Measurements from ENCODE around the gene DHX35. TPM values are rescaled to one million over a fixed set of nuclear protein-coding genes. Genes with fewer than 3 reads are reported as not detected.

DHX35 gene
- total and polyA plus RNA-seq, 5 donors, result 11.6 to 27.5 (median 21.2) TPM

DNA sequence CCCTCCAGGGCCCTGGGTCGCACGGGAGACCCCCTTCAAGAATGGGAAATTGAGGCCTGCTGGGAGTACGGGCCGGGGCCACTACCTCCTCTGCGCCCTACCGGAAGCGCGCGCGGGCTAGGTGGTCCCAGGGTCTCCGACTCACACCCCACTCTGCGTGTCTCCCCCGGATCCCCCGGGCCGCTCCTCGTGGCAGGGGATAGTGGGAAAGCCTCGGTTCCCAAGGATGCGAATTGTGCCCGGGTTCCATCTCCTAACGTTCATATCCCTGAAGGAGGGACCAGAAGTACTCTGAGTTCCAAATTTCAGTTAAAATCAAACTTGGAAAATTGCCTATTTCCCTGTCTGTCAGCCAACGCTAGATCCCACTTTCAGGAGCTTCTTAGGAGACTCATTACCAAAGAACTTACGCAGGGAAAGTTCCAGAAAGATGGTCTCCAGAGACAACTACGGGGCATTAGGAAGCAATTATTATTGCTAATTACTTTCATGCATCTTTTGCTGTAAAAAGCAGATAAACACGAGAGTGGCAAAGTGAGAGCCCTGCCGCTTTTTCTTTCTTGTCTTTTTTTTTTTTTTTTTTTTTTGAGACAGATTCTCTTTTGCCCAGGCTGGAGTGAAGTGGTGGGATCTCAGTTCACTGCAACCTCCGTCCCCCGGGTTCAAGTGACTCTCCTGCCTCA lies 35.1 kb upstream of the DHX35 start:
- intact Hi-C loops (cut with DNase I), result loop anchor here in 3 of 4 donors (5.0 kb wide), 1 partner anchor 120 kb away; no protein-coding TSS in a partner anchor
- H3K4me3 ChIP-seq (ENCODE audit: low read length), result peak overlapping the region; percentile 59
- DNase-seq, result peak in 1 of 3 donors; percentile 60
- ATAC-seq, result no peak
- peaks cover 2% of the 10 kb centered on the region for H3K4me1 ChIP-seq (ENCODE audit: control insufficient read depth, insufficient read depth, low read length)
- H3K9me3 ChIP-seq (ENCODE audit: control insufficient read depth, low read length), result no peaks in the 10 kb centered on the region
- H3K27me3 ChIP-seq (ENCODE audit: control insufficient read depth, insufficient read depth), result no peaks in the 10 kb centered on the region
- H3K27ac ChIP-seq (ENCODE audit: low read length), result no peak overlapping the region
- WGBS, result 8% methylated on average over 27 of the region's 27 CpGs

- H3K9me3 ChIP-seq (ENCODE audit: control insufficient read depth, low read length), result no peaks in the 10 kb centered on the region
- intact Hi-C loops (cut with DNase I), result loop anchor here in 3 of 4 donors (5.0 kb wide), 1 partner anchor 119 kb away; no protein-coding TSS in a partner anchor
- DNase-seq (no peak), ATAC-seq (no peak)
- 66% methylated on average over 5 of the region's 5 CpGs for WGBS
- H3K27ac ChIP-seq (ENCODE audit: low read length), result no peak overlapping the region
- peaks cover 2% of the 10 kb centered on the region for H3K4me1 ChIP-seq (ENCODE audit: control insufficient read depth, insufficient read depth, low read length)
- H3K27me3 ChIP-seq (ENCODE audit: control insufficient read depth, insufficient read depth), result no peaks in the 10 kb centered on the region
- H3K4me3 ChIP-seq (ENCODE audit: low read length), result no peak overlapping the region
These were observed 34.1 kb upstream of the DHX35 start for GRCh38 chr20:38927902-38928578.

- no peaks in the 10 kb centered on the region for H3K9me3 ChIP-seq (ENCODE audit: control insufficient read depth, low read length)
- intact Hi-C loops (cut with DNase I), result no loop called here
- DNase-seq (no peak), ATAC-seq (no peak)
- no peak overlapping the region for H3K4me3 ChIP-seq (ENCODE audit: low read length)
- H3K27me3 ChIP-seq (ENCODE audit: control insufficient read depth, insufficient read depth), result no peaks in the 10 kb centered on the region
- 86% methylated on average over 1 of the region's 1 CpG for WGBS
- H3K4me1 ChIP-seq (ENCODE audit: control insufficient read depth, insufficient read depth, low read length), result peaks cover 2% of the 10 kb centered on the region
- H3K27ac ChIP-seq (ENCODE audit: low read length), result no peak overlapping the region
These were observed 31.9 kb upstream of the DHX35 start for GRCh38 chr20:38930242-38930569.

DNA sequence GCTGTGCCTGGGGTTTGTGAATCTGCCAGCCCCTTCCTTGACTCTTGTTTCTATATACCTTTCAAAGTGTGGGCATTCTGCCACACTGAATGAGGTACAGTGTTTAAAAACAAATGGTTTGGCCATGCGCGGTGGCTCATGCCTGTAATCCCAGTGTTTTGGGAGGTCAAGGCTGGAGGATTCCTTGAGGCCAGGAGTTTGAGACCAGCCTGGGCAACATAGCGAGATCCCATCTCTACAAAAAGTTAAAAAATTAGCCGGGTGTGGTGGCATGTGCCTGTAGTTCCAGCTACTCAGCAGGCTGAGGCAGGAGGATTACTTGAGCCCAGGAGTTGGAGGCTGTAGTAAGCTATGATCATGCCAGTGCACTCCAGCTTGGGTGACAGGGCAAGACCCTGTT lies 30.2 kb upstream of the DHX35 start:
- DNase-seq (no peak), ATAC-seq (no peak)
- H3K9me3 ChIP-seq (ENCODE audit: control insufficient read depth, low read length), result no peaks in the 10 kb centered on the region
- H3K27me3 ChIP-seq (ENCODE audit: control insufficient read depth, insufficient read depth), result no peaks in the 10 kb centered on the region
- H3K27ac ChIP-seq (ENCODE audit: low read length), result no peak overlapping the region
- 94% methylated on average over 4 of the region's 4 CpGs for WGBS
- H3K4me1 ChIP-seq (ENCODE audit: control insufficient read depth, insufficient read depth, low read length), result peaks cover under 1% of the 10 kb centered on the region
- no peak overlapping the region for H3K4me3 ChIP-seq (ENCODE audit: low read length)
- intact Hi-C loops (cut with DNase I), result no loop called here

- intact Hi-C loops (cut with DNase I), result no loop called here
- WGBS, result 46% methylated on average over 9 of the region's 9 CpGs
- no peak overlapping the region for H3K4me3 ChIP-seq (ENCODE audit: low read length)
- H3K27ac ChIP-seq (ENCODE audit: low read length), result no peak overlapping the region
- H3K27me3 ChIP-seq (ENCODE audit: control insufficient read depth, insufficient read depth), result no peaks in the 10 kb centered on the region
- ATAC-seq (peak; percentile 58 to 59), DNase-seq (peak; percentile 44 to 75 (median 65))
- H3K4me1 ChIP-seq (ENCODE audit: control insufficient read depth, insufficient read depth, low read length), result no peaks in the 10 kb centered on the region
- no peaks in the 10 kb centered on the region for H3K9me3 ChIP-seq (ENCODE audit: control insufficient read depth, low read length)
These were observed 29.6 kb upstream of the DHX35 start for GRCh38 chr20:38932457-38933120.

DNA sequence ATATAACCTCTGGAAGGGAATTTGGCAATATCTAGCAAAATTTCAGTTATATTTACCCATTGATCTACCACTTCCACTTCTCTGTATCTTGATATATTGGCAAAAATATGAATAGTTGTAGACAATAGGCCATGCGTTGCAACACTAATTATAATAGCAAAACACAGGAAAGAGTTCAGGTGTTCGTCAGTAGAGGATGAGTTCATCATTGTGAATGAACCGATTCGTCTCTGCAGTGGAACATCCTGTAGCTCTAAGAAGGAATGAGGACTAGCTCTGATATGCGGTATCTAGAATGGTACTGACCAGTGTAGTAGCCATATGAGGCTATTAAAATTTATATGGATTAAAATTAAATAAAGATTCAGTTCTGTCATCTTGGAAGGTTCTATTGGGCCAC lies 27.6 kb upstream of the DHX35 start:
- no peaks in the 10 kb centered on the region for H3K27me3 ChIP-seq (ENCODE audit: control insufficient read depth, insufficient read depth)
- 94% methylated on average over 5 of the region's 5 CpGs for WGBS
- H3K9me3 ChIP-seq (ENCODE audit: control insufficient read depth, low read length), result no peaks in the 10 kb centered on the region
- no peak overlapping the region for H3K4me3 ChIP-seq (ENCODE audit: low read length)
- intact Hi-C loops (cut with DNase I), result no loop called here
- no peak for DNase-seq
- ATAC-seq, result no peak
- H3K27ac ChIP-seq (ENCODE audit: low read length), result no peak overlapping the region
- no peaks in the 10 kb centered on the region for H3K4me1 ChIP-seq (ENCODE audit: control insufficient read depth, insufficient read depth, low read length)

DNA sequence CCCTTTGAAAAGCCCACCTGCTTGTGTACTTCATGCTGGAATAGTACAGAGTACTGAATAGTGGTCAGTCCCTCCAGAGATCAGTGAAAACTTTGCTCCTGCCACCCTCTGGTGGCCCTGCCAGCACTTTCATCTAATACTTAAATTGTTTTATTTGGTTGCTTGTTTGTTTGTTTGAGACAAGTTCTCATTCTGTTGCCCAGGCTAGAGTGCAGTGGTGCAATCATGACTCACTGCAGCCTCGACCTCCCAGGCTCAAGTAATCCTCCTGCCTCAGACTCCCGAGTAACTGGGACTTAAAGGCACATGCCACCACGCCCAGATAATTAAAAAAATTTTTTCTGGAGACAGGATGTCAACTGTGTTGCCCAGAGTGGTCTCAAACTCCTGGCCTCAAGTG lies 26.9 kb upstream of the DHX35 start:
- no peaks in the 10 kb centered on the region for H3K4me1 ChIP-seq (ENCODE audit: control insufficient read depth, insufficient read depth, low read length)
- no peaks in the 10 kb centered on the region for H3K27me3 ChIP-seq (ENCODE audit: control insufficient read depth, insufficient read depth)
- WGBS, result 75% methylated on average over 3 of the region's 3 CpGs
- intact Hi-C loops (cut with DNase I), result no loop called here
- DNase-seq (no peak), ATAC-seq (no peak)
- H3K27ac ChIP-seq (ENCODE audit: low read length), result no peak overlapping the region
- H3K4me3 ChIP-seq (ENCODE audit: low read length), result no peak overlapping the region
- no peaks in the 10 kb centered on the region for H3K9me3 ChIP-seq (ENCODE audit: control insufficient read depth, low read length)

DNA sequence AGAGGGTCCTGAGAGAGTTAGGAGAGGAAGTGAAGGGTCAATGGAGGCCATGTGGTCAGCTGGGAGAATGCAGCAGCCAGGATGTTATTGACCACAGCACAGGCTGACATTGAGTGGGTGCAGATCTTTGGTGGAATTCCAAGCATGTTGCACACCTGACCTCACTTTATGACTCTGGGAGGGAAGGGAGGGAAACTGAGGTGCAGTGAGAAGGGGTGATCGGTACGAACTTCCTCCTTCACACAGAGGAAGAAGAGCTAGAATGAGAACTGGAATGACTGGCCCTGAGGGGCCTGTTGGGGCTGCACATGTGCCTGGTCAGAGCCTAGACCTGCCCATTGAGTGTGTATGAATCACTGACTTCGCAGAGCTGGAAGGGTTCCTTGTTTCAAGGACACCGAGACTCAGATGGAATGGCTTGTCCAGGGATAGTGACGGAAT lies 26.2 kb upstream of the DHX35 start:
- Histone ChIP-seq H3K4me1 (ENCODE audit: control insufficient read depth, insufficient read depth, low read length) (no peaks in the 10 kb centered on the region), H3K4me3 (ENCODE audit: low read length) (no peak overlapping the region), H3K27ac (ENCODE audit: low read length) (no peak overlapping the region), H3K9me3 (ENCODE audit: control insufficient read depth, low read length) (no peaks in the 10 kb centered on the region), H3K27me3 (ENCODE audit: control insufficient read depth, insufficient read depth) (no peaks in the 10 kb centered on the region)
- intact Hi-C loops (cut with DNase I), result no loop called here
- DNase-seq (no peak), ATAC-seq (no peak)
- WGBS, result 86% methylated on average over 5 of the region's 5 CpGs

GRCh38 chr20:38937000-38937399 lies 25.1 kb upstream of the DHX35 start:
- ATAC-seq, result no peak

GRCh38 chr20:38937978-38938473 lies 24.1 kb upstream of the DHX35 start:
- 95% methylated on average over 7 of the region's 7 CpGs for WGBS
- intact Hi-C loops (cut with DNase I), result no loop called here
- no peaks in the 10 kb centered on the region for H3K27me3 ChIP-seq (ENCODE audit: control insufficient read depth, insufficient read depth)
- DNase-seq (no peak), ATAC-seq (no peak)
- no peaks in the 10 kb centered on the region for H3K4me1 ChIP-seq (ENCODE audit: control insufficient read depth, insufficient read depth, low read length)
- no peak overlapping the region for H3K27ac ChIP-seq (ENCODE audit: low read length)
- H3K4me3 ChIP-seq (ENCODE audit: low read length), result no peak overlapping the region
- no peaks in the 10 kb centered on the region for H3K9me3 ChIP-seq (ENCODE audit: control insufficient read depth, low read length)

More at GRCh38 chr20:38937000-38937399, 25.1 kb upstream of the DHX35 start:
- Histone ChIP-seq H3K4me3 (ENCODE audit: low read length) (no peak overlapping the region), H3K27me3 (ENCODE audit: control insufficient read depth, insufficient read depth) (no peaks in the 10 kb centered on the region), H3K4me1 (ENCODE audit: control insufficient read depth, insufficient read depth, low read length) (no peaks in the 10 kb centered on the region), H3K27ac (ENCODE audit: low read length) (no peak overlapping the region), H3K9me3 (ENCODE audit: control insufficient read depth, low read length) (no peaks in the 10 kb centered on the region)
- no peak for DNase-seq
- WGBS, result 96% methylated on average over 5 of the region's 5 CpGs
- intact Hi-C loops (cut with DNase I), result no loop called here

DNA sequence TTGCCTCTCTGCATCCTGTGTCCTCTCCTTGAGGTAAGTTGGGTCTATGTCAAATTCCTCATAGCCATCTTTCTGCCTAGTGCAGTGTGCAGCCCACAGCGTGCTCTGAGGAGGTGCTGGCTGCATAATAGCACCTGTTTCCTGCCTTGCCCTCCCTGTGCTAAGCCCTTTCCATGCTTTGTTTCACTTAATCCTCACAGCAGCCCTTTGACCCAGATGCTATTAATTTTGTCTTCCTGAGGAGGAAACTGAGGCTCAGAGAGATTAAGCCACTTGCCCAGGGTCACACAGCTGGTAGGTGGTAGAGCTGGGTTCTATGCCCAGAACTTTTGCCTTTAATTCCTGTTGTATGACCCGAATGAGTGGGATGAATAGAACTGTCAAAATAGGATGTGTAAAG lies 22.5 kb upstream of the DHX35 start:
- 82% methylated on average over 2 of the region's 2 CpGs for WGBS
- Histone ChIP-seq H3K4me1 (ENCODE audit: control insufficient read depth, insufficient read depth, low read length) (no peaks in the 10 kb centered on the region), H3K9me3 (ENCODE audit: control insufficient read depth, low read length) (no peaks in the 10 kb centered on the region), H3K27ac (ENCODE audit: low read length) (no peak overlapping the region), H3K4me3 (ENCODE audit: low read length) (no peak overlapping the region), H3K27me3 (ENCODE audit: control insufficient read depth, insufficient read depth) (no peaks in the 10 kb centered on the region)
- ATAC-seq (no peak), DNase-seq (no peak)
- intact Hi-C loops (cut with DNase I), result no loop called here

Measured in right cardiac atrium (tissue), 5 donors.